ENCODE results near the gene OTOGL.

DNA sequence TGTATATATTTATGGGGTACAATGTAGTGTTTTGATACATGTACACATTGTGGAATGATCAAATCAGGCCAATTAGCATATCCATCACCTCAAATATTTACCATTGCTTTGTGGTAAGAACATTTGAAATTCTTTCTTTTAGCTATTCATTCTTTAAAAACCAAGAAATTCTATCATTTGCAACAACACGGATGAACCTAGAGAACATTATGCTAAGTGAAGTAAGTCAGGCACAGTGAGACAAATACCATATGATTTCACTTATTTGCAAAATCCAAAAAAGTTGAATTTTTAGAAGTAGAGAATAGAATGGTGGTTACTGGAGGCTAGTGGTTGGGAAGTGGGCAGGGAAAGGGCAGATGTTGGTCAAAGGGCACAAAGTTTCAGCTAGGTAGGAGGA is 215.4 kb downstream of the OTOGL start:
- TF ChIP-seq, protein P1, sequence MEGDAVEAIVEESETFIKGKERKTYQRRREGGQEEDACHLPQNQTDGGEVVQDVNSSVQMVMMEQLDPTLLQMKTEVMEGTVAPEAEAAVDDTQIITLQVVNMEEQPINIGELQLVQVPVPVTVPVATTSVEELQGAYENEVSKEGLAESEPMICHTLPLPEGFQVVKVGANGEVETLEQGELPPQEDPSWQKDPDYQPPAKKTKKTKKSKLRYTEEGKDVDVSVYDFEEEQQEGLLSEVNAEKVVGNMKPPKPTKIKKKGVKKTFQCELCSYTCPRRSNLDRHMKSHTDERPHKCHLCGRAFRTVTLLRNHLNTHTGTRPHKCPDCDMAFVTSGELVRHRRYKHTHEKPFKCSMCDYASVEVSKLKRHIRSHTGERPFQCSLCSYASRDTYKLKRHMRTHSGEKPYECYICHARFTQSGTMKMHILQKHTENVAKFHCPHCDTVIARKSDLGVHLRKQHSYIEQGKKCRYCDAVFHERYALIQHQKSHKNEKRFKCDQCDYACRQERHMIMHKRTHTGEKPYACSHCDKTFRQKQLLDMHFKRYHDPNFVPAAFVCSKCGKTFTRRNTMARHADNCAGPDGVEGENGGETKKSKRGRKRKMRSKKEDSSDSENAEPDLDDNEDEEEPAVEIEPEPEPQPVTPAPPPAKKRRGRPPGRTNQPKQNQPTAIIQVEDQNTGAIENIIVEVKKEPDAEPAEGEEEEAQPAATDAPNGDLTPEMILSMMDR (tag by site-specific recombination; IDR thresholded peaks at IDR 0.05) = no peak
- TF ChIP-seq, protein P2, sequence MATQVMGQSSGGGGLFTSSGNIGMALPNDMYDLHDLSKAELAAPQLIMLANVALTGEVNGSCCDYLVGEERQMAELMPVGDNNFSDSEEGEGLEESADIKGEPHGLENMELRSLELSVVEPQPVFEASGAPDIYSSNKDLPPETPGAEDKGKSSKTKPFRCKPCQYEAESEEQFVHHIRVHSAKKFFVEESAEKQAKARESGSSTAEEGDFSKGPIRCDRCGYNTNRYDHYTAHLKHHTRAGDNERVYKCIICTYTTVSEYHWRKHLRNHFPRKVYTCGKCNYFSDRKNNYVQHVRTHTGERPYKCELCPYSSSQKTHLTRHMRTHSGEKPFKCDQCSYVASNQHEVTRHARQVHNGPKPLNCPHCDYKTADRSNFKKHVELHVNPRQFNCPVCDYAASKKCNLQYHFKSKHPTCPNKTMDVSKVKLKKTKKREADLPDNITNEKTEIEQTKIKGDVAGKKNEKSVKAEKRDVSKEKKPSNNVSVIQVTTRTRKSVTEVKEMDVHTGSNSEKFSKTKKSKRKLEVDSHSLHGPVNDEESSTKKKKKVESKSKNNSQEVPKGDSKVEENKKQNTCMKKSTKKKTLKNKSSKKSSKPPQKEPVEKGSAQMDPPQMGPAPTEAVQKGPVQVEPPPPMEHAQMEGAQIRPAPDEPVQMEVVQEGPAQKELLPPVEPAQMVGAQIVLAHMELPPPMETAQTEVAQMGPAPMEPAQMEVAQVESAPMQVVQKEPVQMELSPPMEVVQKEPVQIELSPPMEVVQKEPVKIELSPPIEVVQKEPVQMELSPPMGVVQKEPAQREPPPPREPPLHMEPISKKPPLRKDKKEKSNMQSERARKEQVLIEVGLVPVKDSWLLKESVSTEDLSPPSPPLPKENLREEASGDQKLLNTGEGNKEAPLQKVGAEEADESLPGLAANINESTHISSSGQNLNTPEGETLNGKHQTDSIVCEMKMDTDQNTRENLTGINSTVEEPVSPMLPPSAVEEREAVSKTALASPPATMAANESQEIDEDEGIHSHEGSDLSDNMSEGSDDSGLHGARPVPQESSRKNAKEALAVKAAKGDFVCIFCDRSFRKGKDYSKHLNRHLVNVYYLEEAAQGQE (tag by site-specific recombination; IDR thresholded peaks at IDR 0.05) = no peak
- TF ChIP-seq ZNF561 (tag by site-specific recombination; IDR thresholded peaks at IDR 0.05; ENCODE audit: borderline replicate concordance) = no peak
- TF ChIP-seq ZNF175 (tag by site-specific recombination; IDR thresholded peaks at IDR 0.05) = no peak
- TF ChIP-seq ZNF768 (tag by site-specific recombination; IDR thresholded peaks at IDR 0.05) = no peak
- no peak for TF ChIP-seq IKZF3 (tag by site-specific recombination; IDR thresholded peaks at IDR 0.05)
- no peak for TF ChIP-seq ZNF670 (tag by site-specific recombination; IDR thresholded peaks at IDR 0.05; ENCODE audit: low read depth)
- TF ChIP-seq, protein P3, sequence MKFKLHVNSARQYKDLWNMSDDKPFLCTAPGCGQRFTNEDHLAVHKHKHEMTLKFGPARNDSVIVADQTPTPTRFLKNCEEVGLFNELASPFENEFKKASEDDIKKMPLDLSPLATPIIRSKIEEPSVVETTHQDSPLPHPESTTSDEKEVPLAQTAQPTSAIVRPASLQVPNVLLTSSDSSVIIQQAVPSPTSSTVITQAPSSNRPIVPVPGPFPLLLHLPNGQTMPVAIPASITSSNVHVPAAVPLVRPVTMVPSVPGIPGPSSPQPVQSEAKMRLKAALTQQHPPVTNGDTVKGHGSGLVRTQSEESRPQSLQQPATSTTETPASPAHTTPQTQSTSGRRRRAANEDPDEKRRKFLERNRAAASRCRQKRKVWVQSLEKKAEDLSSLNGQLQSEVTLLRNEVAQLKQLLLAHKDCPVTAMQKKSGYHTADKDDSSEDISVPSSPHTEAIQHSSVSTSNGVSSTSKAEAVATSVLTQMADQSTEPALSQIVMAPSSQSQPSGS (tag by site-specific recombination; IDR thresholded peaks at IDR 0.05; ENCODE audit: low read depth) = no peak
- no peak for TF ChIP-seq ZNF394 (tag by site-specific recombination; IDR thresholded peaks at IDR 0.05; ENCODE audit: borderline replicate concordance)
- TF ChIP-seq ZFP3 (tag by site-specific recombination; IDR thresholded peaks at IDR 0.05; ENCODE audit: low read depth) = no peak
